Activated T-helper 1 cell treated with anti-CD3 and anti-CD28 coated beads, Interleukin-2, amount 50 U/mL, for 16 hours (primary cell): ENCODE measurements around the gene WDR90.
A peak's percentile ranks its signal among the peaks of the same experiment; 100 is the strongest.

Source experiments
- DNase-seq, 2 donors: peaks; one replicate each; pipeline ENCODE4 v3.0.0-alpha.2; 2020; ENCODE audit warnings: low read depth in 1 of 2, low spot score in 1 of 2

The WDR90 gene

GRCh38 chr16:625977-626765 lies 23.0 kb upstream of the WDR90 start:
- no peak for DNase-seq

DNA sequence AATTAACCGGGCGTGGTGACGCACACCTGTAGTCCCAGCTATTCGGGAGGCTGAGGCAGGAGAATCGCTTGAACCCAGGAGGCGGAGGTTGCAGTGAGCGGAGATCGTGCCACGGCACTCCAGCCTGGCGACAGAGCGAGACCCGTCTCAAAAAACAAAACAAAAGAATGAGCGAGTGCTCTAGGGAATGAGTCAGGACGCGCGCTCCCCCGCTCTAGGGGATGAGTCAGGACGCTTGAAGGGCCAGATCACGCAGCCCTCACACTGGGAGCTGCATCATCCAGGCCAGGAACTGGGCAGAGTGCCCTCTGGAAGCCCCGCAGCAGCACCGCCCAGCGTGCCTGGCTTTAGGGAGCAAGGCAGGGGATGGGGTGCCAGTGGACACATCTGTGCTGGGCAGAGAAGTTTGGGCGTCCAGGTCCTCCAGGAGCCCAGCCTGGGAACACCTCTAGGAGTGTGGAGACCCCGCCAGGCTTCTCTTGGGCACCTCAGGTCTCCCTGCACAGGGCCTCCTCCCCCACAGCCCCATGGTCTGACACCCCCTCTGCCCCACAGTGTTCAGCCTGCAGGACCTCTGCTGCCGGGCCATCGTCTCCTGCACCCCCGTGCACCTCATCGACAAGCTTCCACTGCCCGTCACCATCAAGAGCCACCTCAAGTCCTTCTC lies 22.2 kb upstream of the WDR90 start:
- DNase-seq, result no peak

DNA sequence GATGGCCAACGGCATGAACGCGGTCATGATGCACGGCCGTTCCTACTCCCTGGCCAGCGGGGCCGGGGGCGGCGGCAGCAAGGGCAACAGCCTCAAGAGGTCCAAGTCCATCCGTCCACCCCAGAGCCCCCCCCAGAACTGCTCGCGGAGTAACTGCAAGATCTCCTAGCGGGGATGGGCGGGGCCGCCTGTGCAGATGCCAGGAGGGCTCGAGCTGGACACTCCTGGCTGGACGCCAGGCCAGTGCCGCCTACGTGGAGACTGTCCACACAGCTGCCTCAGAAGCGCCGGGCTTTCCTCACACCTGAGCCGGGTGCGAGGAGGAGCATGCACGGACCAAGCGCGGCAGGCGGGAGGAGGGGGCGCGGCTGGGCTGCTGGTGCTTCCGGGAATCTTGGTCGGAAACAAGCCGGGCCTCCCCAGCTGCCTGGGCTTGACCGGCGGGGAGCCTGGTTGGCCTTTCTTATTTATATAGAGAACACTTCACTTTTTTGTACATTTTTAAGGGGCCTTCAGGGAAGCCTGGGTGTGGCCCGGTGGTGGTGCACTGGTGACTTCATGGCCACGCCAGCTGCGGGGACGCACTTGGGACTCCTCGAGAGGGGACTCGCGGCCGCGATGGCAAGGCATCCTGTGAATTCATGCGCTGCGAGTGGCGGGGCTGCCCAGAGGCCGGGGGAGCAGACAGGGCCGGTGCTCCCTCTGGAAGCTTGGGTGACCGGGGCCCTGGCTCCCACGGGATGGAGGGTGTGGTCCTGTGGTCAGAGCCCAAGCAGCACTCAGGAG lies 21.5 kb upstream of the WDR90 start:
- DNase-seq, result no peak

GRCh38 chr16:628321-629061 lies 20.7 kb upstream of the WDR90 start:
- DNase-seq, result no peak

DNA sequence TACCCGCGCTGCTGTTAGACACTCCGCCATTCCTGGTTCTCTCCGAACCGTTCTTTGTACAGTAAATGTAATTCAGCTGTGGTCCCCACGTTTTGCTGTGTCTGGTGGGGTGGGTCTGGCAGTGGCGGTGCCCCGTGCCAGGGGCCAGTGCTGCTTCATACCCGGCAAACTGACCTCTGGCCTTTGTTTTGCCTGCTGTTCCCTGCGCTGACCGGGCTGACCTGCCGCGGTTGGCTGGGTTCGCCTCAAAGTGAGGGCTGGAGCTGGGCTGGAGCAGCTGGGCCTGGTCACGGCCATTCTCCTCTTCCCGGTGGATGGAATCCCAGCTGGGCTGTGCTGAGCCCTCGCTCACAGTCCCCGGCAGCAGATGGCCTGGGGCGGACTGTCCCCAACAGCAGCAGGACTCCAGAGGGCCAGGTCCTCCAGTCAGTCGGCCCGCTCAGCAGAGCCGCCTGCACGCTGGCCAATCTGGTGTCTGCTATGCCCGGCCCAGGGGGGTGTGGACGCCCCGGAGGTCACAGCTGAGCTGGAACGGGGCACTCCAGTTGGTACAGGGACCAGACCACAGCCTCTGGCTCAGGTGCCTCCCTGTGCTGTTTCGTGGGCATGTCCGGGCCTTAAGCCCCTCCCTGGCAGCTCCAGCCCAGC lies 19.9 kb upstream of the WDR90 start:
- no peak for DNase-seq

- DNase-seq, result no peak
Observed at GRCh38 chr16:629833-630248, 19.3 kb upstream of the WDR90 start.

- DNase-seq, result no peak
Observed at GRCh38 chr16:630249-630814, 18.8 kb upstream of the WDR90 start.

DNA sequence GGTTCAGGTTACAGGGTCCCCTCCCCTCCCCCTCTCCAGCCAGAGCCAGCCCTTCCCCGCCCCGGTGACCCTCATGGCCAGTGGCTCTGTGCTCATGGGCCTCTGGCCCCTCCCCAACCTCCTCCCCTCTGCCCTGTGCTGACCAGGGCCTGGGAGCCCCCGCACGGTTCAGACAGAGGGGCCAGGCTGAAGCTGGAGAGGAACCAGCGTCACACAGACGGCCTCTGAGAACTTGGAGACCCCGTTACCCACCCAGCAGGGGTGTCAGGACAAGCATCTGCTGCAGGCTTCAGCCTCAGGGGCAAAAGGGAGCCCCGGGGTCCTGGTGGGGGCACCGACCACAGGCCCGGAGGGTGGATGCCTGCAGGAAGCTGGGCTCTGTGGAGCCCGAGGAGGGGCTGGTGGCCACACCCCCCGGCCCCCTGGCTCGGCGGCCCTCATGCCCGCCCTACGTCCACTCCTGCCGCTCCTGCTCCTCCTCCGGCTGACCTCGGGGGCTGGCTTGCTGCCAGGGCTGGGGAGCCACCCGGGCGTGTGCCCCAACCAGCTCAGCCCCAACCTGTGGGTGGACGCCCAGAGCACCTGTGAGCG lies 18.3 kb upstream of the WDR90 start, which contains the start of gene WFIKKN1:
Gene WFIKKN1 (plus strand): TSS at position 171 of the 591 bp plus-strand sequence. CDS start 269 bp downstream, at position 440.
- DNase-seq, result no peak

DNA sequence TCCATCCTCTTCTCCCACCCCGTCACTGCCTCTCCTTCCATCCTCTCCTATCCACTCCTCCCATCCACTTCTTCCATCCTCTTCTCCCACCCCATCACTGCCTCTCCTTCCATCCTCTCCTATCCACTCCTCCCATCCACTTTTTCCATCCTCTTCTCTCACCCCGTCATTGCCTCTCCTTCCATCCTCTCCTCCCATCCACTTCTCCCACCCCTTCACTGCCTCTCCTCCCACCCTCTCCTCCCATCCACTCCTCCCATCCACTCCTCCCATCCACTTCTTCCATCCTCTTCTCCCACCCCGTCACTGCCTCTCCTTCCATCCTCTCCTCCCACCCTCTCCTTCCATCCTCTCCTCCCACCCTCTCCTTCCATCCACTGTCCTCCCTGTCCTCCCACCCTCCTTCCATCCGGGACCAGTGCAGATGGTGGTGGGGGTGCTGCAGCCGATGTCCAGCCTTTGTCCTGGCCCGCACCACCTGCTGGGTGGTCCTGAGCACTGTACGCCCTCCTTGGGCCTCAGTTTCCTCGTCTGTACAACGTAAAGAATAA lies 17.3 kb upstream of the WDR90 start:
- no peak for DNase-seq

GRCh38 chr16:632486-633335 lies 16.5 kb upstream of the WDR90 start:
- DNase-seq, result no peak

GRCh38 chr16:633336-634050 lies 15.7 kb upstream of the WDR90 start:
- no peak for DNase-seq

DNA sequence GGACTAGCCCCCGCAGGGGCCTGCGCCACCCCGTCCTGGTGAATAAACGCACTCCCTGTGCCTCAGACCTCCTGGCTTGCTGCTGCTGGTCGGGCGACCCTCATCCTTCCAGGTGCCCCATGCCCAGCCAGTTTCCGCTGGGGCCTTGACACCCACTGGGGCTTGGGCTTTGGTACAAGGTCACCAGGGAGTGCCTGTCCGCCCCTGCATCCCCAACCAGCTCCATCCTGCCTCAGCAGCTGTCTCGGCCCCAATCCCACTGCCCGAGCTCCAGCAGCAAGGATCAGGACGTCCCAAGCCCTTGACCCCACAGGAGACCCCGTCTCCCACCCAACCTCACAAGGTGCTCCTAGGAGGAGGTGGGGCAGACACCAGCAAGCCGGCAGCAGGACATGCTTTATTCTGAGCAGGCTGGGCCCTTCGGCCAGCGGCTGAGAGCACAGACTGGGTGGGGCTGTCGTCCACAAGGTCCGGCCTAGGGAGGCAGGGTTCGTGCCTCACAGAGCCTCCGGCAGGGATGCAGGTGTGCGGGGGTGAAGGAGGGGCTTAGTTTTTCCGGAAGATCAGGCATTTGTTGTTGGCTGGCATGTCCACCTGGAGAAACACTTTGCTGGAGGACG lies 15.0 kb upstream of the WDR90 start:
- DNase-seq, result no peak

- no peak for DNase-seq
Observed at GRCh38 chr16:634996-635395, 14.2 kb upstream of the WDR90 start.

- no peak for DNase-seq
Observed at GRCh38 chr16:635573-636205, 13.5 kb upstream of the WDR90 start.

GRCh38 chr16:636206-637080 lies 12.7 kb upstream of the WDR90 start, which contains the start of gene METTL26:
TSS of gene METTL26 (minus strand) at chr16:636305. CDS start at chr16:636290, 15 bp downstream.
- peak; percentile 83 to 87 for DNase-seq
